Testis (tissue), 3 donors: ENCODE data around the gene ADCY2. TPM values are rescaled to one million over a fixed set of nuclear protein-coding genes. Genes with fewer than 3 reads are reported as not detected.
A peak's percentile ranks its signal among the peaks of the same experiment; 100 is the strongest.

Experiments
- DNase-seq: peaks from one replicate; pipeline ENCODE4 v3.0.0-alpha.2; 2019
- H3K27ac ChIP-seq, 2 donors: fragments of 200-600 bp; sonication (generic); one replicate each; pipeline ENCODE4 v1.5.1; 2019
- H3K27me3 ChIP-seq: fragments of 200-600 bp; sonication (generic); one replicate; pipeline ENCODE4 v1.5.1; 2019
- H3K36me3 ChIP-seq: fragments of 200-600 bp; sonication (generic); one replicate; pipeline ENCODE4 v1.5.1; 2017; ENCODE audit warnings: low read depth; ENCODE audit errors: missing control alignments
- H3K4me1 ChIP-seq: fragments of 200-600 bp; sonication (generic); one replicate; pipeline ENCODE4 v1.5.1; 2019
- H3K4me3 ChIP-seq, 2 donors: fragments of 200-600 bp; sonication (generic); one replicate each; pipeline ENCODE4 v1.5.1; 2017 to 2019
- H3K9me3 ChIP-seq: fragments of 200-600 bp; sonication (generic); one replicate; pipeline ENCODE4 v1.5.1; 2017
- CTCF ChIP-seq, 3 experiments: fragments of 450-650 bp in 2 of 3; fragments of 200-600 bp in 1 of 3; sonication (generic) in 1 of 3; IDR thresholded peaks; one replicate each; pipeline ENCODE4 v1.5.1; 2016 to 2019; ENCODE audit warnings: antibody characterized with exemption in 3 of 3, mild to moderate bottlenecking in 2 of 3, moderate library complexity in 1 of 3
- POLR2A ChIP-seq: fragments of 450-650 bp; IDR thresholded peaks from one replicate; pipeline ENCODE4 v1.6.1; 2017; ENCODE audit warnings: antibody characterized with exemption, mild to moderate bottlenecking, moderate library complexity
- WGBS, 2 donors: methylation state at CpG; one replicate each; pipeline ENCODE4 v1.1.5; 2018; 5-methylcytosine and 5-hydroxymethylcytosine counted together
- intact Hi-C: fragments of 100-400 bp; cut with DNase I; formaldehyde crosslinking; loops from one replicate; pipeline ENCODE4 v1.15.1; 2023; ENCODE audit warnings: low total_unique reads
- polyA plus RNA-seq: library from polyadenylated mRNA; stranded (reverse); fragments of 350-450 nt; fragmentation: Illumina TruSeq; extraction: RNeasy Lipid Tissue Mini Kit (QIAGEN cat#74804); gene quantifications from one replicate; pipeline ENCODE4 v1.2.3, GENCODE V29; 2014; ENCODE audit warnings: low read depth, low replicate concordance; ENCODE audit not compliant: insufficient read depth
- total RNA-seq, 2 donors: library from RNA; depleted of rRNA; stranded (reverse); fragments of >200 nt; gene quantifications; one replicate each; pipeline ENCODE4 v1.2.3, GENCODE V29; 2016

Gene ADCY2
- total and polyA plus RNA-seq, 3 donors from 2014 or later: 9.4 to 18.5 (median 10.5) TPM

- H3K4me3 ChIP-seq: peak overlapping the region; percentile 97
- no peaks in the 10 kb centered on the region for H3K9me3 ChIP-seq
- H3K27me3 ChIP-seq: no peaks in the 10 kb centered on the region
- DNase-seq: peak; percentile 33
- H3K36me3 ChIP-seq: no peaks in the 10 kb centered on the region
- intact Hi-C loops: no loop called here
- peaks cover 11% of the 10 kb centered on the region for H3K4me1 ChIP-seq
- peak overlapping the region; percentile 87 to 90 for H3K27ac ChIP-seq
- TF ChIP-seq CTCF (IDR thresholded peaks at IDR 0.05) (no peak), POLR2A (no peak)
- 1 to 2% methylated on average over 10 to 41 of the region's 41 CpGs for WGBS, 2 donors
These were observed 473.7 kb downstream of the ADCY2 start for GRCh38 chr5:7869474-7870136.

- Histone ChIP-seq H3K36me3 (no peaks in the 10 kb centered on the region), H3K9me3 (no peaks in the 10 kb centered on the region), H3K27ac (no peak overlapping the region), H3K27me3 (no peaks in the 10 kb centered on the region), H3K4me3 (no peak overlapping the region), H3K4me1 (peaks cover 11% of the 10 kb centered on the region)
- WGBS, 2 donors: 73 to 75% methylated on average over 2 of the region's 2 CpGs
- intact Hi-C loops: no loop called here
- no peak for DNase-seq
- TF ChIP-seq POLR2A: no peak
- no peak for TF ChIP-seq CTCF (IDR thresholded peaks at IDR 0.05)
These were observed 475.7 kb downstream of the ADCY2 start for GRCh38 chr5:7871653-7872052.

- H3K4me1 ChIP-seq: peaks cover 11% of the 10 kb centered on the region
- H3K4me3 ChIP-seq: no peak overlapping the region
- H3K27me3 ChIP-seq: no peaks in the 10 kb centered on the region
- WGBS, 2 donors: 83 to 86% methylated on average over 4 of the region's 4 CpGs
- no peaks in the 10 kb centered on the region for H3K36me3 ChIP-seq
- H3K9me3 ChIP-seq: no peaks in the 10 kb centered on the region
- DNase-seq: no peak
- TF ChIP-seq POLR2A: no peak
- TF ChIP-seq CTCF (IDR thresholded peaks at IDR 0.05): no peak
- intact Hi-C loops: no loop called here
- H3K27ac ChIP-seq: no peak overlapping the region
These were observed 476.7 kb downstream of the ADCY2 start for GRCh38 chr5:7872517-7873130.

- Histone ChIP-seq H3K4me3 (no peak overlapping the region), H3K27me3 (no peaks in the 10 kb centered on the region), H3K27ac (no peak overlapping the region), H3K36me3 (no peaks in the 10 kb centered on the region), H3K4me1 (peaks cover 8% of the 10 kb centered on the region), H3K9me3 (no peaks in the 10 kb centered on the region)
- no peak for TF ChIP-seq POLR2A
- TF ChIP-seq CTCF (IDR thresholded peaks at IDR 0.05): no peak
- intact Hi-C loops: no loop called here
- no peak for DNase-seq
- 90 to 93% methylated on average over 9 of the region's 9 CpGs for WGBS, 2 donors
These were observed 477.3 kb downstream of the ADCY2 start for GRCh38 chr5:7873216-7873615.

GRCh38 chr5:7874639-7875038, 478.7 kb downstream of the ADCY2 start:
- Histone ChIP-seq H3K4me3 (no peak overlapping the region), H3K36me3 (no peaks in the 10 kb centered on the region), H3K9me3 (no peaks in the 10 kb centered on the region), H3K4me1 (peaks cover 7% of the 10 kb centered on the region), H3K27ac (no peak overlapping the region), H3K27me3 (no peaks in the 10 kb centered on the region)
- 94 to 96% methylated on average over 2 of the region's 2 CpGs for WGBS, 2 donors
- no peak for DNase-seq
- intact Hi-C loops: no loop called here
- TF ChIP-seq CTCF (IDR thresholded peaks at IDR 0.05): no peak
- TF ChIP-seq POLR2A: no peak
